Activated CD4-positive, alpha-beta T cell treated with anti-CD3 and anti-CD28 coated beads, Interleukin-2, amount 50 U/mL, for 1 hour (primary cell): ENCODE data around the gene GJB4.
"Not testable (repeated sequence)": the region's sequence is repeated elsewhere in the genome, so short reads cannot be mapped to it uniquely, and the experiment has no call there.

Experiments used
- DNase-seq: peaks from one replicate; pipeline ENCODE4 v3.0.0-alpha.2; 2020

Gene GJB4

DNA sequence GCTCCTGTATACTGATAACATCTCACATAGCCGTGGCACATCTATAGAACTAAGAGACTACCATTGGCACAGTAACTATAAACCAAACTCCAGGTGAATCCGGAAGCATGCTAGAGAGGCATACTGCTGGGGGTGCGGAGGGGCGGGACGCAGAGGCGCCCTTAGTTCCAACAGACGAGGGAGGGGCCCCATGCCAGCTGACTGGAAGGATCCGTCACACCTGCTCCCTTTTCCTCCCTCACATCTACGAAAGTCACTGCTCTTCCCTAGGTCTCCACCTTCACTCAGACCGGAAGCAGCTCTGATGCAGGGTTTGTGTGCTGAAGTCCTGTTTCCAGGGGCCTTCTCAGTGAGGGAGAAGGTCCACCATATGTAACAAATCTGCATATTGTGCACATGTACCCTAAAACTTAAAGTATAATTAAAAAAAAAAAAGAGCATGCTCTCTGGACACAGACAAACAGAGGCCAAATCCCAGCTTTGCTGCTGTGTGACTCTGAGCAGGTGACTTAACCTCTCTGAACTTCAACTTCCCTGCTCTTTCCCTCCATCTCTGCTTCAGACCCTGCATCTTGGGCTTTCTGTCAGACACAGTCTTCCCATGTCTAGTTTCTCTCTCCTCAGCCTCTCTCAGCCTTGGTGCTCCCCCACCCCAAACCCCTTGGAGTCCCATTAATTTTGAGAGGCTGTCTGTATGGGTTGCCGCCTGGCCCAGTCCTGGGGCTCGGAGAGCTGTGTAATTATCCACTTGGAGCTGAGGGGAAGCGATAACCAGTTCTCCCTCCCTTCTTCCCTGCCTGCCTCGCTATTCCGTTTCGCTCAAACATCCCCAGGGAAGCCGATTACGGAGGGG, 12.5 kb upstream of the GJB4 start:
- no peak for DNase-seq

DNA sequence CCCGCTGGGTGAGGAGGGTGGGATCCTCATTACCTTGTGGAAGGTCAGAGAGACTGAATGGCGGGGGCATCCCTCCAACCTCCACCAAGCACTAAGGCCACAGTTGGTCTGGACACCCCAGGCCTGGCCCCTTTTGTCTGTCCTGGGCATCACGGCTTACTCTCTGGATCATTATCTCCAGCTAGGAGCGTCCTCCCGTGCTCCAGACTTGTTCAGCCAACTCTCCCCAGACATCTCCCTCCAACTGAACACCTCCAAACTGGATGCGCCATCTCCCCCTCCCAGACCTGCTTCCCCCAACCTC, 11.9 kb upstream of the GJB4 start:
- no peak for DNase-seq

DNA sequence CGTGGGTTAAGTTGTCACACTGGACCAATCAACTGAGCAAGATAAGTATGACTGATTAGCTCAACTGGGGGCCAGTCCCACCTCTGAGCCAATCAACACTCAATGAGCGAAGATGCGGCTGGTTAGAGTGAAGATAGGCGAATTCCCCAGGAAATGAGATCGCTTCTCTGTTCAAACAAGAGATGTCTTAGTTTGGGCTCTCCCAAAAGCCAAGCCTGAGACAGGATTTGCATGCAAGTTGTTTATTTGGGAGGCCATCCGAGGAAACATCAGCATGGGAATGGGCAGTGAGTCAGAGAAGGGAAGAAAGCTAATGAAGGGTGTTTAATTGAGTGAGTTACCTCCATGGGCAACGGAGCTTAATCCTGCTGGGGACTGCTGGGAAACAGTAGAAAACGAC, 9.5 kb upstream of the GJB4 start:
- DNase-seq: no peak

DNA sequence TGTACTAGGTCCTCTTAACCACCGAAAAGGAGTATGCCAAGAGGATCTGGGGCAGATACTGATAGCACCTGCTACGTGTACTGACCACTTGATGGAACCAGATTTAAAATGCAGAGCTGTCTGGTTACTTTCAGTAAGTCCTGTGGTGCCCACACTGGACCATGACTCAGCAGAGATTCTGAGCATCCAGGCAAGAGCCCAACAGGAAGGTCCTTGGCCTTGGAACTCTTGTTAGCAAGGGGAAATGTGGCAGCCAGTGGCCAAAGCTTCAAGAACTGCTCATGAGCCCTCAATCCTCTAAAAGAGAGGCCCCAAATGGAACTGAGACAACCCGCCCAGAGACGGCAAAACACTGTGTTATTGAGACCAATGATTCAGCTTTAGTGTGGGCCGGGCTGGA, 8.9 kb upstream of the GJB4 start:
- DNase-seq: no peak

DNA sequence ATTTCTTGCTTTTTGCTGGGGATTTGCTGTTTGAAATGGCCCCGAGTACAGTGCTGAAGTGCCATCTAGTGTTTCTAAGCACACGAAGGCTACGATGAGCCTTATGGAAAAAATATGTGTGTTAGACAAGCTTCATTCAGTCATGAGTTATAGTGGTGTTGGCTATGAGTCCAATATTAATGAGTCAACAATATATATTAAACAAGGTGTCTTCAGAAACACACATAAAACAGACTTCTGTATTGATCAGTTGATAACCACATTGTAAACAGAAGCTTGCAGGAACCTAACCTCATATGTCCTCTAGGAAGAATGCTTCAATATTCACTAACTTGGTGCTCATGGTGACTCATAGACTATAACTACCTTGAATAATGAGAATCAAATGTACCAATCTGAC, 6.4 kb upstream of the GJB4 start:
- no peak for DNase-seq

DNA sequence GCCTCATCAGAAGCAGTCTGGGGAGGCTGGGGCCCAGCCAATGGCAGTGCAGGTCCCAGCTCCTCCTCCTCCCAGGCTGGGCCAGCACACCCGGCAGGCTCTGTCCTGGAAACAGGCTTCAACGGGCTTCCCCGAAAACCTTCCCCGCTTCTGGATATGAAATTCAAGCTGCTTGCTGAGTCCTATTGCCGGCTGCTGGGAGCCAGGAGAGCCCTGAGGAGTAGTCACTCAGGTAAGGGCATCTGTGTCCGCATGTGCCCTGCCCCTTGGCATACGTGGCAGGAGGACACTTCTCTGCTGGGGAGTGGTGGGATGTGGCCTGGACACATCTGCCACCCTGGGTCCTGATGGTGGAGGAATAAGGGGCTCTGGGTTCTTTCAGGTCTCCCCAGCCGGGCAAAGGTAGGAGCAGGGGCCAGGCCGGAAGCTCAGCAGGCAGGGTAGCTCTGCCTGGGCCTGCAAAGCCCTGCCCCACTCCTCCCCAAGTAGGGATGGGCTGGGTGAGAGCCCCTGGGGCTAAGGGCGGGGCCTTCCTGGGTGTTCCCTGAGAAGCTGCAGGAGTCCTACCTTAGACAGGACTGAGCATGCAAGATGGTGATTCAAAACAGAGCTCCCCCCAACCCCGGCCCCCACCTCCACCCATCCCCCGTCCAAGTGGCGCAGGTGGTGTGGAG, 4.4 kb upstream of the GJB4 start, which contains the start of gene GJB5:
TSS of gene GJB5 (plus strand) at position 84 of the 674 bp plus-strand sequence. CDS start 2,284 bp downstream, outside the sequence.
- DNase-seq: no peak

DNA sequence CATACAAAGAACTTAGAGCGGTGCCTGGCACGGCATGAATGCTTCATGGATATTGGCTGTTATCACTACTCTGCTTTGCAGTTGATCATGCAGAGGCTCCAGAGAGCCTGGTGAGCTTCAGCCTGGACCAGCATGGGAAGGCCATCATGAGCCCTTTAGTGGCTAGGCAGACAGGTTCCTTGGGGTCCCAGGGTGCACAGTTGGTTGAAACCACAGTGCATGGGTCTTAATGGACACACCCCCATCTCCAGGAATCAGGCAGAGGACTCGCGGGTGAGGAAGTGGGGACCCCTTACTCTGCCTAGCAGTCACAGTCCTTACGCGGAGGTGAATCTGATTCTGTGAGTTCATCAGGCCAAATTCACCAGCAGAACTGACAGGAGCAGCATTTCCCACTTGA, 3.6 kb upstream of the GJB4 start:
- DNase-seq: no peak

DNA sequence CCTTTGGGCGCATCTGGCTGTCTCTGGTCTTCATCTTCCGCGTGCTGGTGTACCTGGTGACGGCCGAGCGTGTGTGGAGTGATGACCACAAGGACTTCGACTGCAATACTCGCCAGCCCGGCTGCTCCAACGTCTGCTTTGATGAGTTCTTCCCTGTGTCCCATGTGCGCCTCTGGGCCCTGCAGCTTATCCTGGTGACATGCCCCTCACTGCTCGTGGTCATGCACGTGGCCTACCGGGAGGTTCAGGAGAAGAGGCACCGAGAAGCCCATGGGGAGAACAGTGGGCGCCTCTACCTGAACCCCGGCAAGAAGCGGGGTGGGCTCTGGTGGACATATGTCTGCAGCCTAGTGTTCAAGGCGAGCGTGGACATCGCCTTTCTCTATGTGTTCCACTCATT, 2.2 kb upstream of the GJB4 start:
- DNase-seq: no peak

DNA sequence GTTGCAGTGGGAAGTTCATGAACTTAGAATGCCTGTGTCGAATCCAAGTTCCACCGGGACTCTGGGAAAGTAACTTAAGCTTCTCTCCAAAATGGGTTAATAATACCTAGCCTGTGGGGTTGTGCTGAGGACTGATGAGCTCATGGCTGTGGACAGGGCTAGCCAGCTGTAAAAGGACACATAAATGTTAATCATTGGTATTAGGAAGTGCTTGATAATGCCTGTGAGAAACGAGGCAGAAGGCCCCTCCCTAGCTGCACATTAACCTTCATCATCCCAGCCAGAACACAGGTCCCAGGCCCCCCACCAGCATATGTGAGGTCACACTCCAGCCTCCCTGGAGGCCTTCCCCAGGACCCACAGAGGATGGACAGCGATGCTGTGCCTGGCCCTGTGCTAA, 789 bp upstream of the GJB4 start:
- no peak for DNase-seq

DNA sequence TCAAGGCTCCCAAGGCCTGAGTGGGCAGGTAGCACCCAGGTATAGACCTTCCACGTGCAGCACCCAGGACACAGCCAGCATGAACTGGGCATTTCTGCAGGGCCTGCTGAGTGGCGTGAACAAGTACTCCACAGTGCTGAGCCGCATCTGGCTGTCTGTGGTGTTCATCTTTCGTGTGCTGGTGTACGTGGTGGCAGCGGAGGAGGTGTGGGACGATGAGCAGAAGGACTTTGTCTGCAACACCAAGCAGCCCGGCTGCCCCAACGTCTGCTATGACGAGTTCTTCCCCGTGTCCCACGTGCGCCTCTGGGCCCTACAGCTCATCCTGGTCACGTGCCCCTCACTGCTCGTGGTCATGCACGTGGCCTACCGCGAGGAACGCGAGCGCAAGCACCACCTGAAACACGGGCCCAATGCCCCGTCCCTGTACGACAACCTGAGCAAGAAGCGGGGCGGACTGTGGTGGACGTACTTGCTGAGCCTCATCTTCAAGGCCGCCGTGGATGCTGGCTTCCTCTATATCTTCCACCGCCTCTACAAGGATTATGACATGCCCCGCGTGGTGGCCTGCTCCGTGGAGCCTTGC, 1.7 kb downstream of the GJB4 start:
- no peak for DNase-seq

DNA sequence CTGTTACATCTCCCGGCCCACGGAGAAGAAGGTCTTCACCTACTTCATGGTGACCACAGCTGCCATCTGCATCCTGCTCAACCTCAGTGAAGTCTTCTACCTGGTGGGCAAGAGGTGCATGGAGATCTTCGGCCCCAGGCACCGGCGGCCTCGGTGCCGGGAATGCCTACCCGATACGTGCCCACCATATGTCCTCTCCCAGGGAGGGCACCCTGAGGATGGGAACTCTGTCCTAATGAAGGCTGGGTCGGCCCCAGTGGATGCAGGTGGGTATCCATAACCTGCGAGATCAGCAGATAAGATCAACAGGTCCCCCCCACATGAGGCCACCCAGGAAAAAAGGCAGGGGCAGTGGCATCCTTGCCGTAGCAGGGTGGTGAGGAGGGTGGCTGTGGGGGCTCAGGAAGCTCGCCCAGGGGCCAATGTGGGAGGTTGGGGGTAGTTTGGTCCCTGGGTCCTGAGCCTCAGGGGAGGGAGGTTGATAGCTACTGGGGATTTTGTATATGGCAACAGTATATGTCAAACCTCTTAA, 2.3 kb downstream of the GJB4 start:
- DNase-seq: no peak

DNA sequence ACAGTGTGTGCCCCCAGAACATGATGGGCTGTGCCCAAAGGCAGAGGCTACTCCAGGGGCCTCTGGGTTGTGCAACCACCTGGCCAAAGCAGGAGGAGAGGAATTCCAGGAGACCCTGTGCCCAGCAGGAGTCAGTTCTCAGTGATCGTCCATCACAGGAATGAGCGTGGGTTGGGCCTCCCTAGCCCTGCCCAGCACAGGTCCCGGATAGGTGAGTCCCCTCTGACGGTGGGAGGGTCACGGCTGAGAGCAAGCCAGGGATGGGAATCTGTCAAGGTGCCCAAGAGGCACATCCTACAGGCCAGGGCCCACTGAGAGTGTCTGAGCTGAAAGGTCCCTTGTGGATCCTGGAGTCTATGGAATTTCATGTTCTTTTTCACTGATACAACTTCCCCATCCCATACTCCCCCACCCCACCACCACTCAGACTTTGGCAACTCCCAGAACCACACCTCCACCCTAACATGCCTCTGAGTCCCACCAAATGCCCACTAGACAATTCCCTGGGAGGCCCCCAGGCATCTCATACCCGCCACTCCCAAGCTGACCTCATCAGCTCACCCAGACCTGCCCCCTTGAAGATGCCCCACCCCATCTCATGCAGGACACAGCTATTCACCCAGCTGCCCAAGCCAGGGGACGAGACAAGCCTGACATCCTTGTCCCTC, 3.1 kb downstream of the GJB4 start:
- no peak for DNase-seq

DNA sequence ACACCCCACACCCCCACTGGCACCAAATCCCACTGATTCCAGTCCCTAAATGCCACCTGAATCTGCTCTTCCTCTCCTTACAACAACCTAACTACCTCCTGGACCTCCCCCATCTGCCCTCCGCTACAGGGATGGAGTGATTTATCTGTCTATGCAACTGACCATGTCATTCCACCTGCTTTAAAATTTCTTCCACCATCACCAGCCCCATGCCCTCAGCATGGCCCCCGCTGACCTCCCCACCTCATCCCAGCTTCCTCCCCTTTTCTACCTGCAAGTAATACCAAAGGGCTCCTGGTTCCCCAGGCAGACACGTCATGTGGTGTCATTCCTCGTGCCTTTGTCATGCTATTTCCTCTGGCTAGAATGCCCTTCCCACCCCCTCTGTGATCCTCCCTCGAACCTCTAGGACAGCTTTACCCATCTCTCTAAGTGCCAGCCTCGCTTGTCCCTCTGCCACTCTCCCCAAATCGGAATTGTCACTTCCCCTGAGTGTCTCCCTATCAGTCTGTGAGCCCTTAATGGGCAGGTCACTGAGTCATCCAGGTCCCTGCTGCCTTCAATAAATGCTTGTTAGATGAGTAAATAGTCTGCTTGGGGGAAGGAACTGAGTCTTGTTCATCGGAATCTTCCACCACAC, 3.7 kb downstream of the GJB4 start:
- no peak for DNase-seq

DNA sequence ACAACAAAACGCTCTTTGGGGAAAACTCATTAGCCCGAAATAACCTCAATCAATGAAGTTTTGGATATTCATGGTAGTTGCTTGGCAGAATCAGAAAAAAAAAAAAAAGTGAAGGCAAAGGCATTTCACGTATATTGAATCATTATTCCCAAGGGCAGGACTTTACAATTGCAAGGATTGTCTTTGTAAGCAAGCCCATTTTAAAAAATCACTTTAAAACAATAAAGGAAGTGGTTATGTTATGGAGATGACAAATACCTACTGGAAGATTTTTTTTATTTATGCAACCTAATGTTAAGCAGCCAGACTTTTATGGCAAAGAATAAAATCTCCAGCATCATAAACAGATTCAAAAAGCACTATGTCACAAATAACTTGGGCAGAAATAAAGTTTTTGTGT, 9.3 kb downstream of the GJB4 start:
- no peak for DNase-seq

DNA sequence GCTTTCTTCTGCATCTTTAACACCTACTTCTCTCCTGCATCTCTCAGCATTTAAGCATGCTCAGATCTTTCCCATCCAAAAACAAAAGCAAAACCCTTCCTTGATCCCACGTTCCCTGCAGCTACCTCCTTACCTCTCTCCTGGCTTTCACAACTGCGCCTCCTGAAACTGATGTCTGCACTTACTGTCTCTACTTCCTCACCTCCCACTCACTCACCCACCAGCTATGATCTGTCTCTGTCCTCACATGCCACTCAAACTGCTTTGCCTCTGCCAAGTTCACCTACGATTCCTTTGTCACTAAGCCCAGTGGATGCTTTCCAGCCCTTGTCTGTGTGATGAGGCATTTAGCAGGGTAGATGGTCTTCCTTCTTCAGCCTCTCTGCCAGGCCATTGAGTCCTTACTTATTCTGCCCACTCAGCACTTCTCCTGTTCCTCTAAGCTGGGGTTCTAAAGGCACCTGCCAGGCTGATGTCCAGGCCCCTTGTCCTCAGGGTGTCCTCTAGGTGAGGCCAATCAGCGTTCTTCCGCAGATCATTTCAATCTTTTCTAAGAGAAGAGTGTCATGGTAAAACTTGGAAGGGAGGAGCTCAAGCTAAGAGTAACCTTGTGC, 11.5 kb downstream of the GJB4 start:
- no peak for DNase-seq

DNA sequence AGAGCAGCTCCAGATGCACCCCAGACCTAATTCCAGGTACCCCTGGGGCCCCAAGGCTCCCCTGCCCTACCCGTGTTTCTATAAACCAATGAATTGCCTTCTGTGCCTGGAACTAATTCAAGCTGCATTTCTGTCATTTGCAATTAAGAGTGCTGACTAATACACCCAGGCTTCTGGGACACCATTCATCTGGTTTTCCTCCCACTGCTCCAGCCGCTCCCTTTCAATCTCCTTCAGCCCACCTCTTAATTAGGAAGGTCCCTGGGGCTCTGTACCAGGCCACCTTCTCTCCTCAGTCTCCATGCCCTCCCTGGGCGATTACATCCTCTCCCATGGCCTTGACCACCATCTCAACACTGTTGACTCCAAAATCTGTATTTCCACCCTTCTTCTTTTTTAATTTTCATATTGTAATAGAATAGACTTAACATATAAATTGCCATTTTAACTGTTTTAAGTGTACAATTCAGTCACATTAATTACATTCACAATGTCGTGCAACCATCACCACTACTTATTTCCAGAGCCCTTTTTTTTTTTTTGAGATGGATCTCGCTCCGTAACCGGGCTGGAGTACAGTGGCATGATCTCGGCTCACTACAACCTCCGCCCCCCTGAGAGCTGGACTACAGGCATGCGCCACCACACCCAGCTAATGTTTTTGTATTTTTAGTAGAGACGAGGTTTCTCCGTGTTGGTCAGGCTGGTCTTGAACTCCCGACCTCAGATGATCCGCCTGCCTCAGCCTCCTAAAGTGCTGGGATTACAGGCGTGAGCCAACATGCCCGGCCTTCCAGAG, 12.2 kb downstream of the GJB4 start:
- DNase-seq: no peak

DNA sequence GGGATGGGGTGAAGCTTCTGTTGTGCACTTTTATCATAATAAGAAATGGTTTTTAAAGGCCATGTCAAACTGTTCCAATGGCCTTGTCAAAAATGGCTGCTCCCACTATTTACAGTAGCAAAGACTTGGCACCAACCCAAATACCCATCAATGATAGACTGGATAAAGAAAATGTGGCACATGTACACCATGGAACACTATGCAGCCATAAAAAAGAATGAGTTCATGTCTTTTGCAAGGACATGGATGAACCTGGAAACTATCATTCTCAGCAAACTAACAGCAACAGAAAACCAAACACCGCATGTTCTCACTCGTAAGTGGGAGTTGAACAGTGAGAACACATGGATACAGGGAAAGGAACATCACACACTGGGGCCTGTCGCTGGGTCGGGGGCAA, 13.6 kb downstream of the GJB4 start:
- not testable (repeated sequence) for DNase-seq

DNA sequence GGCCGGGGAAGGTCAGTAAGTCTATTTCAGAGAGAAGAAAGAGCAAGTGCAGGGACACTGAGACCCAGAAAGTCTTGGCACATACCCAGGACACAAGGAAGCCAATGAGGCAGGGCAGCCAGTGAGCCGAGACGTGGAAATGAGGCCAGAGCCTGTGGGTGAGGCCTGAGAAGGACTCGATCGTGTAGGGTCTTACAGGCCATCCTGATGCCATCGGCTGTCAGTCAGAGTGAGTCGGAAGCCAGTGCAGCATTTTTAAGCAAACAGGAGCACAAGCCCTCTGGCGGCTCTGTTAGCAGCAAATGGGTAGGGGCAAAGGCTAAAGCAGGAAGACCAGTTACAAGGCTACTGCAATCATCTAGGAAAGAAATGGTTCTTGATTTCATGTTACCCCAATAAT, 15.4 kb downstream of the GJB4 start:
- DNase-seq: no peak

DNA sequence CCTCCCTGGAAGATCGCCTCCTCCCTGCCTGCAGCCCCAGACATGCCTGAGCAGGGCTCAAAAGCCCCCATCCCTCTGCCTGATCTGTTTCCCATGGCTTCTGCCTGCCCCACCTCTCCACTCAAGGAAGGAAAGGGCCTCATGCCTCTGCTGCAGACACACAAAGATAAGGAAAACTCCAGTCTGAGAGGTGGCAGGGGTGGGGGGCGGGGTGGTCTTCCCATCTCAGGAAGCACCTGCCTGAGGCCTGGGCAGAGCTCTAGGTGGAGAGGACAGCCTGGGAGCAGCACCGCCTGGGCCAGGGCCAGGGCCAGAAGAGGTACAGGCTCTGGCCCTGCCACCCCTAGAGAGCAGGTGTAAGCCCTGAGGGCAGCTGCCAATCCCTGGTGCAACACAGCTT, 17.4 kb downstream of the GJB4 start:
- DNase-seq: no peak

DNA sequence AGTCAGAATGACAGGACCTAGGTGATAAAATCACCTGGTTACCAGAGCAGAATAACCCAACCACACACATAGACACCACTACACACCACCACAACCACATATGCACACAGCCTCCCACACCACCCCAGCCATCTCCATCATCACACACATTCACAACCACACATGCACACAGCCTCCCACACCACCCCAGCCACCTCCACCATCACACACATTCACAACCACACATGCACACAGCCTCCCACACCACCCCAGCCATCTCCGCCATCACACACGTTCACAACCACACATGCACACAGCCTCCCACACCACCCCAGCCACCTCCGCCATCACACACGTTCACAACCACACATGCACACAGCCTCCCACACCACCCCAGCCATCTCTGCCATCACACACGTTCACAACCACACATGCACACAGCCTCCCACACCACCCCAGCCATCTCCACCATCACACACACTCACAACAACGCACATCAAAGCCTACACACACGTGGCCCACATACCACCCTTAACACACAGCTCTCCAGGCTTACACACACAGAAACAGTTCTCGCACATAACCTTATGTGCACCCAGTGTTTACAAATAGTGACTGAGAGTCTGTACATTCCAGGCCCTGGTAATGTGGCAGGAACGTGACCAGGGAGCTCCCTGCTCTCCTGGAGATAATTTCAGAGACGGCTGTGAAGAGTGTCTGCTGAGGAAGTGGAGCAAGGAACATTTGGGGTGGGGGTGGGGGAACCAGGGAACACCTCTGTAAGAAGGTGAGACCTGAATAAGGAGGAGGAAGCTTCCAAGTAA, 18.2 kb downstream of the GJB4 start:
- DNase-seq: no peak

DNA sequence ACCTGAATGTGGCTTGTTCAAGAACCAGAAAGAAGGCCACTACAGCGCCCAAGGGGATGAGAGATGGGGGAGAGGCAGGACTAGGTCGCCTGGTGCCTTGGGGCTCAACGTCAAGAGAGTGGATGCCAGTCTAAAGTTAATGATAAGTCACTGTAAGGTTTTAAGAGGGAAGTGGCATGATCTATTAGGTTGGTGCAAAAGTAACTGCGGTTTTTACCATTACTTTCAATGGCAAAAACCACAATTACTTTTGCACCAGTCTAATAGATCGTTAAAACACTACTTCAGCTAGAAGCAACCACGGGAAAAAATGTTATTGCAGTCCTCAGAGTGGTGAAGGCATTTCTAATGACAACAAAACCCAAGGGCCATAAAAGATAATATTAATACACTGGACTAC, 18.8 kb downstream of the GJB4 start:
- DNase-seq: no peak
